GM06990 (cell line): ENCODE results near the gene EML5.
A peak's percentile ranks its signal among the peaks of the same experiment; 100 is the strongest.

ENCODE experiments used
- DNase-seq: peaks from one replicate; pipeline ENCODE4 v3.0.0-alpha.2; 2011; ENCODE audit not compliant: insufficient read length; ENCODE audit errors: extremely low read depth
- H3K27me3 ChIP-seq: replicated peaks from 2 replicates; pipeline ENCODE4 v1.6.0; 2011; ENCODE audit warnings: low read length; ENCODE audit not compliant: control insufficient read depth, insufficient read depth
- H3K36me3 ChIP-seq: 2 replicates; pipeline ENCODE4 v1.5.1; 2011; ENCODE audit warnings: low read length; ENCODE audit not compliant: control insufficient read depth, insufficient read depth
- H3K4me3 ChIP-seq: replicated peaks from 2 replicates; pipeline ENCODE4 v1.5.1; 2011; ENCODE audit warnings: low read depth, mild to moderate bottlenecking, control low read depth, low read length
- TF ChIP-seq, protein P1 (sequence below): IDR thresholded peaks from 2 replicates; pipeline ENCODE4 v1.5.1; 2011; ENCODE audit warnings: low read length, control low read depth, mild to moderate bottlenecking, inconsistent platforms; ENCODE audit not compliant: insufficient read depth, poor library complexity, severe bottlenecking

The EML5 gene

DNA sequence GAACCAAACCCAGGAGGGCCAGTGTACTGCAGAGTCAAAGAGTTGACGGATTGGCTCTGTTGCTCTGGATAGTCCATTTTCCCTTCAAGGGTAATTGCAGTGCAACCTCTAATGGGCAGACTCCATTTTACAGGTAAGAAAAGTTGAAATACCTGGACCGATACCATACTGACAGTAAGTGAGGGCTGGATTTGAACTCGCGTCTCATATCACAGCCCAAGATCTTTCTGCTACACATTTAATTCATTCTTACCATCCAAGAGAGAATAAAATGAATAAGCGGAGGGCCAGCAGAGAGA is 230.3 kb downstream of the EML5 start:
- no peak for DNase-seq
- peak overlapping the region; percentile 98 for H3K4me3 ChIP-seq
- H3K36me3 ChIP-seq, result no peaks in the 10 kb centered on the region
- TF ChIP-seq, protein P1, sequence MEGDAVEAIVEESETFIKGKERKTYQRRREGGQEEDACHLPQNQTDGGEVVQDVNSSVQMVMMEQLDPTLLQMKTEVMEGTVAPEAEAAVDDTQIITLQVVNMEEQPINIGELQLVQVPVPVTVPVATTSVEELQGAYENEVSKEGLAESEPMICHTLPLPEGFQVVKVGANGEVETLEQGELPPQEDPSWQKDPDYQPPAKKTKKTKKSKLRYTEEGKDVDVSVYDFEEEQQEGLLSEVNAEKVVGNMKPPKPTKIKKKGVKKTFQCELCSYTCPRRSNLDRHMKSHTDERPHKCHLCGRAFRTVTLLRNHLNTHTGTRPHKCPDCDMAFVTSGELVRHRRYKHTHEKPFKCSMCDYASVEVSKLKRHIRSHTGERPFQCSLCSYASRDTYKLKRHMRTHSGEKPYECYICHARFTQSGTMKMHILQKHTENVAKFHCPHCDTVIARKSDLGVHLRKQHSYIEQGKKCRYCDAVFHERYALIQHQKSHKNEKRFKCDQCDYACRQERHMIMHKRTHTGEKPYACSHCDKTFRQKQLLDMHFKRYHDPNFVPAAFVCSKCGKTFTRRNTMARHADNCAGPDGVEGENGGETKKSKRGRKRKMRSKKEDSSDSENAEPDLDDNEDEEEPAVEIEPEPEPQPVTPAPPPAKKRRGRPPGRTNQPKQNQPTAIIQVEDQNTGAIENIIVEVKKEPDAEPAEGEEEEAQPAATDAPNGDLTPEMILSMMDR, result no peak
- H3K27me3 ChIP-seq, result no peaks in the 10 kb centered on the region
